ENCODE measurements around the gene SHD. TPM values are rescaled to one million over a fixed set of nuclear protein-coding genes. Genes with fewer than 3 reads are reported as not detected.

SHD gene
- total and polyA plus RNA-seq, 9 of the 15 experiments (the other 6 are each of a cell fraction or from before 2014, with no cell fraction given) = 0.05 to 0.62 (median 0.15) TPM; not detected in 5

DNA sequence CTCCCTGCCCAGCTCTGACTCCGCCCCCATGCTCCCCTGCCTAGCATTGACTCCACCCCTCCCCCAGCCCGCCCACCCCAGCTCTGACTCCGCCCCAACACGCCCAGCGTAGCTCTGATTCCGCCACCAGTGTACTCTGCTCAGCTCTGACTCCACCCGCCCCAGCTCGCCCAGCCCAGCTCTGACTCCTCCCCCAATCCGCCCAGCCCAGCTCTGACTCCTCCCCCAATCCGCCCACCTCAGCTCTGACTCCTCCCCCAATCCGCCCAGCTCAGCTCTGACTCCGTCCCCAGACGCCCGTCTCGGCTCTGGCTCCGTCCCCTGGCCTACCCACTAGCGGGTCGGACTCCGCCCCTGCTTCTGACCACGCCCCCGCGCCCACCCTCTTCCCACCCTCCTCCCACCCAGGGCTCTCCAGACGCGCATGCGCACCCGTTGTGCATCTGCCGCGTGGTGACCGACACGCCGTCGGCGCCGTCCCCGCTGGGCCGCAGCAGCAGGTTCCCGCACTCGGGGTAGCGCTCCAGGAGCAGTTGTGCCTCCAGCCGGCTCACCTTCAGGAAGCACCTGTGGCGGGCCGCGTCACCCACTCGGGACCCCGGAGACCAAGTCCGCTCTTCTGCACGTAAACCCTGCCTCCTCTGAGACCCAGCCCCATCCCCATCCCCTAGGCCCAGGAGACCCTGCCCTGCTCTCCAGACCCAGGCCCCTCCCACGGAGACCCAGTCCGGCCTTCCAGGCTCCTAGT, 49.4 kb downstream of the SHD start (continued):
- TF ChIP-seq, protein P1, sequence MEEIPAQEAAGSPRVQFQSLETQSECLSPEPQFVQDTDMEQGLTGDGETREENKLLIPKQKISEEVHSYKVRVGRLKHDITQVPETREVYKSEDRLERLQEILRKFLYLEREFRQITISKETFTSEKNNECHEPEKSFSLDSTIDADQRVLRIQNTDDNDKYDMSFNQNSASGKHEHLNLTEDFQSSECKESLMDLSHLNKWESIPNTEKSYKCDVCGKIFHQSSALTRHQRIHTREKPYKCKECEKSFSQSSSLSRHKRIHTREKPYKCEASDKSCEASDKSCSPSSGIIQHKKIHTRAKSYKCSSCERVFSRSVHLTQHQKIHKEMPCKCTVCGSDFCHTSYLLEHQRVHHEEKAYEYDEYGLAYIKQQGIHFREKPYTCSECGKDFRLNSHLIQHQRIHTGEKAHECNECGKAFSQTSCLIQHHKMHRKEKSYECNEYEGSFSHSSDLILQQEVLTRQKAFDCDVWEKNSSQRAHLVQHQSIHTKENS (CRISPR knock-in tag; IDR thresholded peaks at IDR 0.05) = no peak
- TF ChIP-seq SP1 (CRISPR knock-in tag; IDR thresholded peaks at IDR 0.05) (peak; percentile 100), ELF4 (CRISPR knock-in tag; IDR thresholded peaks at IDR 0.05) (0 out of 2 replicates have a peak, but pooled peaks have one; percentile 35), TARDBP (IDR thresholded peaks at IDR 0.05) (no peak), HNRNPL (IDR thresholded peaks at IDR 0.05; ENCODE audit: low read depth, low read length) (no peak), SIN3B (IDR thresholded peaks at IDR 0.05; ENCODE audit: low read depth) (no peak), SMARCA5 (IDR thresholded peaks at IDR 0.05) (no peak), HMGN3 (IDR thresholded peaks at IDR 0.05; ENCODE audit: borderline replicate concordance, extremely low read depth, insufficient read length, low read depth, low read length) (peak; percentile 100), ETS2 (tag; IDR thresholded peaks at IDR 0.05; ENCODE audit: borderline replicate concordance, poor library complexity, severe bottlenecking) (no peak), FOS (IDR thresholded peaks at IDR 0.05; ENCODE audit: extremely low read depth, insufficient read length) (peak; percentile 35), ZNF212 (CRISPR knock-in tag; IDR thresholded peaks at IDR 0.05) (0 out of 2 replicates have a peak, but pooled peaks have one; percentile 56), HDGF (IDR thresholded peaks at IDR 0.05) (no peak), PHB2 (IDR thresholded peaks at IDR 0.05; ENCODE audit: low read depth) (no peak), ZNF239 (CRISPR knock-in tag; IDR thresholded peaks at IDR 0.05) (no peak), CREB1 (IDR thresholded peaks at IDR 0.05) (peak; percentile 45), CREB1 (CRISPR knock-in tag; IDR thresholded peaks at IDR 0.05) (no peak; the same call in 1 of the 2 replicates), ZNF174 (CRISPR knock-in tag; IDR thresholded peaks at IDR 0.05) (no peak)
- TF ChIP-seq, protein P2, sequence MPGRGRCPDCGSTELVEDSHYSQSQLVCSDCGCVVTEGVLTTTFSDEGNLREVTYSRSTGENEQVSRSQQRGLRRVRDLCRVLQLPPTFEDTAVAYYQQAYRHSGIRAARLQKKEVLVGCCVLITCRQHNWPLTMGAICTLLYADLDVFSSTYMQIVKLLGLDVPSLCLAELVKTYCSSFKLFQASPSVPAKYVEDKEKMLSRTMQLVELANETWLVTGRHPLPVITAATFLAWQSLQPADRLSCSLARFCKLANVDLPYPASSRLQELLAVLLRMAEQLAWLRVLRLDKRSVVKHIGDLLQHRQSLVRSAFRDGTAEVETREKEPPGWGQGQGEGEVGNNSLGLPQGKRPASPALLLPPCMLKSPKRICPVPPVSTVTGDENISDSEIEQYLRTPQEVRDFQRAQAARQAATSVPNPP (IDR thresholded peaks at IDR 0.05; ENCODE audit: borderline replicate concordance, insufficient read depth, insufficient read length) = no peak
- TF ChIP-seq, protein P3, sequence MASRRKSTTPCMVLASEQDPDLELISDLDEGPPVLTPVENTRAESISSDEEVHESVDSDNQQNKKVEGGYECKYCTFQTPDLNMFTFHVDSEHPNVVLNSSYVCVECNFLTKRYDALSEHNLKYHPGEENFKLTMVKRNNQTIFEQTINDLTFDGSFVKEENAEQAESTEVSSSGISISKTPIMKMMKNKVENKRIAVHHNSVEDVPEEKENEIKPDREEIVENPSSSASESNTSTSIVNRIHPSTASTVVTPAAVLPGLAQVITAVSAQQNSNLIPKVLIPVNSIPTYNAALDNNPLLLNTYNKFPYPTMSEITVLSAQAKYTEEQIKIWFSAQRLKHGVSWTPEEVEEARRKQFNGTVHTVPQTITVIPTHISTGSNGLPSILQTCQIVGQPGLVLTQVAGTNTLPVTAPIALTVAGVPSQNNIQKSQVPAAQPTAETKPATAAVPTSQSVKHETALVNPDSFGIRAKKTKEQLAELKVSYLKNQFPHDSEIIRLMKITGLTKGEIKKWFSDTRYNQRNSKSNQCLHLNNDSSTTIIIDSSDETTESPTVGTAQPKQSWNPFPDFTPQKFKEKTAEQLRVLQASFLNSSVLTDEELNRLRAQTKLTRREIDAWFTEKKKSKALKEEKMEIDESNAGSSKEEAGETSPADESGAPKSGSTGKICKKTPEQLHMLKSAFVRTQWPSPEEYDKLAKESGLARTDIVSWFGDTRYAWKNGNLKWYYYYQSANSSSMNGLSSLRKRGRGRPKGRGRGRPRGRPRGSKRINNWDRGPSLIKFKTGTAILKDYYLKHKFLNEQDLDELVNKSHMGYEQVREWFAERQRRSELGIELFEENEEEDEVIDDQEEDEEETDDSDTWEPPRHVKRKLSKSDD (conservative IDR thresholded peaks at IDR 0.05; ENCODE audit: low read length) = no peak
- TF ChIP-seq, protein P4, sequence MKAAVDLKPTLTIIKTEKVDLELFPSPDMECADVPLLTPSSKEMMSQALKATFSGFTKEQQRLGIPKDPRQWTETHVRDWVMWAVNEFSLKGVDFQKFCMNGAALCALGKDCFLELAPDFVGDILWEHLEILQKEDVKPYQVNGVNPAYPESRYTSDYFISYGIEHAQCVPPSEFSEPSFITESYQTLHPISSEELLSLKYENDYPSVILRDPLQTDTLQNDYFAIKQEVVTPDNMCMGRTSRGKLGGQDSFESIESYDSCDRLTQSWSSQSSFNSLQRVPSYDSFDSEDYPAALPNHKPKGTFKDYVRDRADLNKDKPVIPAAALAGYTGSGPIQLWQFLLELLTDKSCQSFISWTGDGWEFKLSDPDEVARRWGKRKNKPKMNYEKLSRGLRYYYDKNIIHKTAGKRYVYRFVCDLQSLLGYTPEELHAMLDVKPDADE (conservative IDR thresholded peaks at IDR 0.05; ENCODE audit: control insufficient read depth, low read depth, low read length) = peak; percentile 43; the same call in 1 of the 2 replicates
- TF ChIP-seq, protein P5, sequence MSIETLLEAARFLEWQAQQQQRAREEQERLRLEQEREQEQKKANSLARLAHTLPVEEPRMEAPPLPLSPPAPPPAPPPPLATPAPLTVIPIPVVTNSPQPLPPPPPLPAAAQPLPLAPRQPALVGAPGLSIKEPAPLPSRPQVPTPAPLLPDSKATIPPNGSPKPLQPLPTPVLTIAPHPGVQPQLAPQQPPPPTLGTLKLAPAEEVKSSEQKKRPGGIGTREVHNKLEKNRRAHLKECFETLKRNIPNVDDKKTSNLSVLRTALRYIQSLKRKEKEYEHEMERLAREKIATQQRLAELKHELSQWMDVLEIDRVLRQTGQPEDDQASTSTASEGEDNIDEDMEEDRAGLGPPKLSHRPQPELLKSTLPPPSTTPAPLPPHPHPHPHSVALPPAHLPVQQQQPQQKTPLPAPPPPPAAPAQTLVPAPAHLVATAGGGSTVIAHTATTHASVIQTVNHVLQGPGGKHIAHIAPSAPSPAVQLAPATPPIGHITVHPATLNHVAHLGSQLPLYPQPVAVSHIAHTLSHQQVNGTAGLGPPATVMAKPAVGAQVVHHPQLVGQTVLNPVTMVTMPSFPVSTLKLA (conservative IDR thresholded peaks at IDR 0.05) = peak; percentile 84 to 94
